ENCODE measurements around the gene SARS1. TPM values are rescaled to one million over a fixed set of nuclear protein-coding genes. Genes with fewer than 3 reads are reported as not detected.
A peak's percentile ranks its signal among the peaks of the same experiment; 100 is the strongest.

The SARS1 gene
- total and polyA plus RNA-seq, 2 donors (not counting 1 experiment from before 2014, with no cell fraction given): 237 to 437 TPM

DNA sequence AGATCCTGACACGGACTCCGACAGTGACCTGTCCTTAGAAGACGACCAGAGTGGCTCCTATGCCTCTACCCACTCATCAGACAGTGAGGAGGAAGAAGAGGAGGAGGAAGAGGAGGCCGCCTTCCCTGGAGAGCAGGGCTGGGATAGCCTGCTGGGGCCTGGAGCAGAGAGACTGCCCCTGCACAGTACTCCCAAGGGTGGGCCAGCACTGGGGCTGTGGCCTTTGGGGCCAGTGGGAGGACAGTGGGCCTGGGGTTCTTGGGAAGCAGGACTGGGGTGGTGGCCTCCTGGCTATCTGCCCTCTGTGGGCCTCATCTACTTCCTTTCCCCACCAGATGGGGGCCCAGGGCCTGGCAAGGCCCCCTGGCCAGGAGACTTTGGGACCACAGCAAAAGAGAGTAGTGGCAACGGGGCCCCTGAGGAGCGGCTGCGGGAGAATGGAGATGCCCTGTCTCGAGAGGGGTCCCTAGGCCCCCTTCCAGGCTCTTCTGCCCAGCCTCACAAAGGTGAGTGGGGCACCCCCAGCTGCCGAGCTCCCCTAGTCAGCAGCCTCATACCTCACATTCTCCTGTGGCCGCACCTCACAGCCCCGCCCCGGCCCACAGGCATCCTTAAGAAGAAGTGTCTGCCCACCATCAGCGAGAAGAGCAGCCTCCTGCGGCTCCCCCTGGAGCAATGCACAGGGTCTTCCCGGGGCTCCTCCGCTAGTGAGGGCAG, 59.3 kb downstream of the SARS1 start:
- no peaks in the 10 kb centered on the region for H3K27me3 ChIP-seq (ENCODE audit: control insufficient read depth, insufficient read depth, low read length)
- TF ChIP-seq EZH2 (IDR thresholded peaks at IDR 0.05; ENCODE audit: low read length, missing control alignments): no peak
- TF ChIP-seq, protein P1, sequence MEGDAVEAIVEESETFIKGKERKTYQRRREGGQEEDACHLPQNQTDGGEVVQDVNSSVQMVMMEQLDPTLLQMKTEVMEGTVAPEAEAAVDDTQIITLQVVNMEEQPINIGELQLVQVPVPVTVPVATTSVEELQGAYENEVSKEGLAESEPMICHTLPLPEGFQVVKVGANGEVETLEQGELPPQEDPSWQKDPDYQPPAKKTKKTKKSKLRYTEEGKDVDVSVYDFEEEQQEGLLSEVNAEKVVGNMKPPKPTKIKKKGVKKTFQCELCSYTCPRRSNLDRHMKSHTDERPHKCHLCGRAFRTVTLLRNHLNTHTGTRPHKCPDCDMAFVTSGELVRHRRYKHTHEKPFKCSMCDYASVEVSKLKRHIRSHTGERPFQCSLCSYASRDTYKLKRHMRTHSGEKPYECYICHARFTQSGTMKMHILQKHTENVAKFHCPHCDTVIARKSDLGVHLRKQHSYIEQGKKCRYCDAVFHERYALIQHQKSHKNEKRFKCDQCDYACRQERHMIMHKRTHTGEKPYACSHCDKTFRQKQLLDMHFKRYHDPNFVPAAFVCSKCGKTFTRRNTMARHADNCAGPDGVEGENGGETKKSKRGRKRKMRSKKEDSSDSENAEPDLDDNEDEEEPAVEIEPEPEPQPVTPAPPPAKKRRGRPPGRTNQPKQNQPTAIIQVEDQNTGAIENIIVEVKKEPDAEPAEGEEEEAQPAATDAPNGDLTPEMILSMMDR (conservative IDR thresholded peaks at IDR 0.05 in 1 of 2, IDR thresholded peaks at IDR 0.05 in 1 of 2; ENCODE audit: low read depth in 1 of 2, low read length in 2 of 2): no peak
- no peak overlapping the region for H3K4me2 ChIP-seq (ENCODE audit: extremely low read depth, insufficient read depth, low read length)
- H2AFZ ChIP-seq (ENCODE audit: low read length): no peak overlapping the region
- H3K36me3 ChIP-seq (ENCODE audit: control insufficient read depth, insufficient read depth, low read length): no peaks in the 10 kb centered on the region
- H3K79me2 ChIP-seq (ENCODE audit: control insufficient read depth, insufficient read depth, low read length): no peaks in the 10 kb centered on the region
- no peak overlapping the region for H3K9ac ChIP-seq (ENCODE audit: insufficient read depth, low read length)
- H3K4me1 ChIP-seq (ENCODE audit: control insufficient read depth, extremely low read depth, insufficient read depth, low read length): peaks cover 8% of the 10 kb centered on the region
- H4K20me1 ChIP-seq (ENCODE audit: control insufficient read depth, extremely low read depth, insufficient read depth, low read length): no peaks in the 10 kb centered on the region
- H3K4me3 ChIP-seq (replicated peaks in 1 of 4; ENCODE audit: control extremely low read depth in 1 of 4, insufficient read depth in 1 of 4, low read depth in 3 of 4, low read length in 4 of 4): no peak overlapping the region
- no peaks in the 10 kb centered on the region for H3K9me3 ChIP-seq (ENCODE audit: control insufficient read depth, insufficient read depth, low read depth, low read length)
- no peak overlapping the region for H3K27ac ChIP-seq (ENCODE audit: insufficient read depth, low read length)
- no peak for DNase-seq (ENCODE audit: low read depth in 2 of 2)

DNA sequence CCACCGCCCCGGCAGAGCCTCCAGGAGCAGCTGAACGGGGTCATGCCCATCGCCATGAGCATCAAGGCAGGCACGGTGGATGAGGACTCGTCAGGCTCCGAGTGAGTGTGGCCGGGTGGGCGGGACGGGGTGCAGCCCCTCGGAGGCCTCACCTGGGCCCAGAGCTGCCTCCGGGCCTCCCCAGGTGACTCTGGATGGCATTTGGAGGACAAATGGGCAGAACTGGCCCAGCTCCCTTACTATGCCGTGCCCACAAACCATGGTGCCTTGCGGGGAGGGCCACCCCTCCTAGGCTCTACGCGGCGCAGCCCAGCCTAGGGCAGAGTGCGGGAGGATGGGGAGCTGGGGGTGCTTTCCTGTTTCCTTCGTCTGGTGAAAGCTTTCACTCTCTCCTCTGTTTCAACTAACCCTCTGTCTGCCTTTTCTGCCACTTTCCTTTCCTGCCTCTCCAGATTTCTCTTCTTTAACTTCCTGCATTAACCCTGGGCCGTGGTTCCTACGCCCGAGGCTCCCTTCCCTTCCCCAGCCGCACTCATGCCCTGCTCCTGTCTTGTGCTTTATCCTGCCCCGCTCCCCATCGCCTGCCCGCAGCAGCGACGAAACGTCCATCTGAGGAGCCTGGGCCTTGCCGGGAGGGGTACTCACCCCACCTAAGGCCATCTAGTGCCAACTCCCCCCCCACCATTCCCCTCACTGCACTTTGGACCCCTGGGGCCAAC, 60.0 kb downstream of the SARS1 start:
- Histone ChIP-seq H3K4me1 (ENCODE audit: control insufficient read depth, extremely low read depth, insufficient read depth, low read length) (peaks cover 8% of the 10 kb centered on the region), H2AFZ (ENCODE audit: low read length) (no peak overlapping the region), H3K27me3 (ENCODE audit: control insufficient read depth, insufficient read depth, low read length) (no peaks in the 10 kb centered on the region), H3K9me3 (ENCODE audit: control insufficient read depth, insufficient read depth, low read depth, low read length) (no peaks in the 10 kb centered on the region), H3K27ac (ENCODE audit: insufficient read depth, low read length) (no peak overlapping the region), H3K36me3 (ENCODE audit: control insufficient read depth, insufficient read depth, low read length) (no peaks in the 10 kb centered on the region), H3K79me2 (ENCODE audit: control insufficient read depth, insufficient read depth, low read length) (no peaks in the 10 kb centered on the region), H3K4me3 (replicated peaks in 1 of 4; ENCODE audit: control extremely low read depth in 1 of 4, insufficient read depth in 1 of 4, low read depth in 3 of 4, low read length in 4 of 4) (no peak overlapping the region), H3K9ac (ENCODE audit: insufficient read depth, low read length) (no peak overlapping the region), H4K20me1 (ENCODE audit: control insufficient read depth, extremely low read depth, insufficient read depth, low read length) (no peaks in the 10 kb centered on the region), H3K4me2 (ENCODE audit: extremely low read depth, insufficient read depth, low read length) (no peak overlapping the region)
- DNase-seq (ENCODE audit: low read depth in 2 of 2): no peak
- no peak for TF ChIP-seq EZH2 (IDR thresholded peaks at IDR 0.05; ENCODE audit: low read length, missing control alignments)
- TF ChIP-seq, protein P1 (conservative IDR thresholded peaks at IDR 0.05 in 1 of 2, IDR thresholded peaks at IDR 0.05 in 1 of 2; ENCODE audit: low read depth in 1 of 2, low read length in 2 of 2): no peak

DNA sequence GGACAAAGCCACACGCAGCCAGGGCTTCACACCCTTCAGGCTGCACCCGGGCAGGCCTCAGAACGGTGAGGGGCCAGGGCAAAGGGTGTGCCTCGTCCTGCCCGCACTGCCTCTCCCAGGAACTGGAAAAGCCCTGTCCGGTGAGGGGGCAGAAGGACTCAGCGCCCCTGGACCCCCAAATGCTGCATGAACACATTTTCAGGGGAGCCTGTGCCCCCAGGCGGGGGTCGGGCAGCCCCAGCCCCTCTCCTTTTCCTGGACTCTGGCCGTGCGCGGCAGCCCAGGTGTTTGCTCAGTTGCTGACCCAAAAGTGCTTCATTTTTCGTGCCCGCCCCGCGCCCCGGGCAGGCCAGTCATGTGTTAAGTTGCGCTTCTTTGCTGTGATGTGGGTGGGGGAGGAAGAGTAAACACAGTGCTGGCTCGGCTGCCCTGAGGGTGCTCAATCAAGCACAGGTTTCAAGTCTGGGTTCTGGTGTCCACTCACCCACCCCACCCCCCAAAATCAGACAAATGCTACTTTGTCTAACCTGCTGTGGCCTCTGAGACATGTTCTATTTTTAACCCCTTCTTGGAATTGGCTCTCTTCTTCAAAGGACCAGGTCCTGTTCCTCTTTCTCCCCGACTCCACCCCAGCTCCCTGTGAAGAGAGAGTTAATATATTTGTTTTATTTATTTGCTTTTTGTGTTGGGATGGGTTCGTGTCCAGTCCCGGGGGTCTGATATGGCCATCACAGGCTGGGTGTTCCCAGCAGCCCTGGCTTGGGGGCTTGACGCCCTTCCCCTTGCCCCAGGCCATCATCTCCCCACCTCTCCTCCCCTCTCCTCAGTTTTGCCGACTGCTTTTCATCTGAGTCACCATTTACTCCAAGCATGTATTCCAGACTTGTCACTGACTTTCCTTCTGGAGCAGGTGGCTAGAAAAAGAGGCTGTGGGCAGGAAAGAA, 61.1 kb downstream of the SARS1 start:
- Histone ChIP-seq H3K4me3 (replicated peaks in 1 of 4; ENCODE audit: control extremely low read depth in 1 of 4, insufficient read depth in 1 of 4, low read depth in 3 of 4, low read length in 4 of 4) (no peak overlapping the region), H3K79me2 (ENCODE audit: control insufficient read depth, insufficient read depth, low read length) (peaks cover 1% of the 10 kb centered on the region), H3K9ac (ENCODE audit: insufficient read depth, low read length) (no peak overlapping the region), H3K4me1 (ENCODE audit: control insufficient read depth, extremely low read depth, insufficient read depth, low read length) (peaks cover 8% of the 10 kb centered on the region), H3K4me2 (ENCODE audit: extremely low read depth, insufficient read depth, low read length) (no peak overlapping the region), H3K27ac (ENCODE audit: insufficient read depth, low read length) (no peak overlapping the region), H3K36me3 (ENCODE audit: control insufficient read depth, insufficient read depth, low read length) (no peaks in the 10 kb centered on the region), H2AFZ (ENCODE audit: low read length) (no peak overlapping the region), H3K9me3 (ENCODE audit: control insufficient read depth, insufficient read depth, low read depth, low read length) (no peaks in the 10 kb centered on the region), H4K20me1 (ENCODE audit: control insufficient read depth, extremely low read depth, insufficient read depth, low read length) (no peaks in the 10 kb centered on the region), H3K27me3 (ENCODE audit: control insufficient read depth, insufficient read depth, low read length) (no peaks in the 10 kb centered on the region)
- peak; percentile 69 to 79 for DNase-seq (ENCODE audit: low read depth in 2 of 2)
- no peak for TF ChIP-seq EZH2 (IDR thresholded peaks at IDR 0.05; ENCODE audit: low read length, missing control alignments)
- TF ChIP-seq, protein P1 (conservative IDR thresholded peaks at IDR 0.05 in 1 of 2, IDR thresholded peaks at IDR 0.05 in 1 of 2; ENCODE audit: low read depth in 1 of 2, low read length in 2 of 2): no peak
